Coronary artery (tissue), 2 donors: ENCODE data around the gene MYH7B.

Source experiments
- DNase-seq: peaks from one replicate; pipeline ENCODE4 v3.0.0-alpha.2; 2017; ENCODE audit warnings: low spot score
- H3K27ac ChIP-seq, 2 donors: fragments of 200-600 bp; sonication (generic); one replicate each; pipeline ENCODE4 v1.5.1; 2016 to 2019
- H3K4me3 ChIP-seq: fragments of 200-600 bp; sonication (generic); 2 replicates; pipeline ENCODE4 v1.5.1; 2016; ENCODE audit warnings: mild to moderate bottlenecking, moderate library complexity
- CTCF ChIP-seq: fragments of 200-600 bp; sonication (generic); IDR thresholded peaks from one replicate; pipeline ENCODE4 v1.5.1; 2019; ENCODE audit warnings: antibody characterized with exemption

Gene MYH7B

GRCh38 chr20:34945315-34946077 is 10.2 kb upstream of the MYH7B start:
- Histone ChIP-seq H3K4me3 (no peak overlapping the region), H3K27ac (no peak overlapping the region)
- no peak for TF ChIP-seq CTCF
- no peak for DNase-seq

- no peak for DNase-seq
- Histone ChIP-seq H3K27ac (no peak overlapping the region), H3K4me3 (no peak overlapping the region)
- no peak for TF ChIP-seq CTCF
Measured at GRCh38 chr20:34946661-34947060, 9.0 kb upstream of the MYH7B start.

- no peak overlapping the region for H3K27ac ChIP-seq
- H3K4me3 ChIP-seq: no peak overlapping the region
- no peak for TF ChIP-seq CTCF
- no peak for DNase-seq
Measured at GRCh38 chr20:34947336-34947735, 8.3 kb upstream of the MYH7B start.

GRCh38 chr20:34948030-34948429 is 7.6 kb upstream of the MYH7B start:
- DNase-seq: no peak
- no peak overlapping the region for H3K27ac ChIP-seq
- TF ChIP-seq CTCF: no peak
- no peak overlapping the region for H3K4me3 ChIP-seq

- H3K27ac ChIP-seq: no peak overlapping the region
- DNase-seq: no peak
- H3K4me3 ChIP-seq: no peak overlapping the region
- TF ChIP-seq CTCF: no peak
Measured at GRCh38 chr20:34949120-34949519, 6.5 kb upstream of the MYH7B start.

- Histone ChIP-seq H3K4me3 (no peak overlapping the region), H3K27ac (no peak overlapping the region)
- no peak for DNase-seq
- no peak for TF ChIP-seq CTCF
Measured at GRCh38 chr20:34951252-34951651, 4.4 kb upstream of the MYH7B start.

- Histone ChIP-seq H3K27ac (no peak overlapping the region), H3K4me3 (no peak overlapping the region)
- DNase-seq: peak; percentile 68
- TF ChIP-seq CTCF: no peak
Measured at GRCh38 chr20:34951652-34952051, 4.0 kb upstream of the MYH7B start.
